HL-60 (cell line): Measurements from ENCODE around the gene MYRFL.

Experiments
- GABPA ChIP-seq: IDR thresholded peaks from 2 replicates; pipeline ENCODE4 v1.6.1; 2012; ENCODE audit warnings: low read depth
- POLR2AphosphoS5 ChIP-seq: IDR thresholded peaks from 2 replicates; pipeline ENCODE4 v1.6.1; 2012; ENCODE audit warnings: low read depth
- REST ChIP-seq: IDR thresholded peaks from 2 replicates; pipeline ENCODE4 v1.6.1; 2012; ENCODE audit warnings: low read depth; ENCODE audit not compliant: insufficient replicate concordance
- TF ChIP-seq, protein P1 (sequence below): IDR thresholded peaks from one replicate; pipeline ENCODE4 v1.5.1; 2011; ENCODE audit warnings: low read length, control low read depth, inconsistent platforms; ENCODE audit not compliant: insufficient read depth

DNA sequence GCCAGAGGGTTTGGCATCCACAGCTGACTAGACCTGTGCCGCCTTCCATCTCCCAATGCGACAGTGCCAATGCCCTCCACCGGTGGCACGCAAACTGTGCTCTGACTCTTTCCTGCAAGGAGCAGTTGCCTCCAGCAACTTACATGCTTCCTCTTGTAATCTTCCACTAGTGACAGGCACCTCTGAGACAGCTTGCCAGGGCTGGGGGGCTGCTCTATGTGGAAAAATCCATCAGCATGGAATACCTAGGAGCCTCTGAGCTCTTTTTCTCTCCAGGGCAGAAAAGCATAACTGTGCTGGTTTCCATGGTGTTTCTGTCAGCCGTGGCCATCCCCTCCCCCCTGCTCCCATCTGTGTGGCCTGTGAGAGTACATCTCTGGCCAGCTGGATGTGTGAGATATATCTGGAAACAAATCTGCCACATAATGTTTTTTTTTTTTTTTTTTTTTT, 110.6 kb downstream of the MYRFL start:
- TF ChIP-seq, protein P1, sequence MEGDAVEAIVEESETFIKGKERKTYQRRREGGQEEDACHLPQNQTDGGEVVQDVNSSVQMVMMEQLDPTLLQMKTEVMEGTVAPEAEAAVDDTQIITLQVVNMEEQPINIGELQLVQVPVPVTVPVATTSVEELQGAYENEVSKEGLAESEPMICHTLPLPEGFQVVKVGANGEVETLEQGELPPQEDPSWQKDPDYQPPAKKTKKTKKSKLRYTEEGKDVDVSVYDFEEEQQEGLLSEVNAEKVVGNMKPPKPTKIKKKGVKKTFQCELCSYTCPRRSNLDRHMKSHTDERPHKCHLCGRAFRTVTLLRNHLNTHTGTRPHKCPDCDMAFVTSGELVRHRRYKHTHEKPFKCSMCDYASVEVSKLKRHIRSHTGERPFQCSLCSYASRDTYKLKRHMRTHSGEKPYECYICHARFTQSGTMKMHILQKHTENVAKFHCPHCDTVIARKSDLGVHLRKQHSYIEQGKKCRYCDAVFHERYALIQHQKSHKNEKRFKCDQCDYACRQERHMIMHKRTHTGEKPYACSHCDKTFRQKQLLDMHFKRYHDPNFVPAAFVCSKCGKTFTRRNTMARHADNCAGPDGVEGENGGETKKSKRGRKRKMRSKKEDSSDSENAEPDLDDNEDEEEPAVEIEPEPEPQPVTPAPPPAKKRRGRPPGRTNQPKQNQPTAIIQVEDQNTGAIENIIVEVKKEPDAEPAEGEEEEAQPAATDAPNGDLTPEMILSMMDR, result no peak
- TF ChIP-seq REST, result no peak
- no peak for TF ChIP-seq POLR2AphosphoS5
- no peak for TF ChIP-seq GABPA
